HG03521 (cell line): ENCODE results near the gene PLA2G4E.

Experiments
- ATAC-seq: cut with Tn5 transposase; IDR thresholded peaks from one replicate; pipeline ENCODE4 v1.9.1; 2021; ENCODE audit warnings: mild to moderate bottlenecking, moderate library complexity; ENCODE audit not compliant: unreplicated experiment

Gene PLA2G4E

GRCh38 chr15:42053010-42053409 lies 32.2 kb upstream of the PLA2G4E start:
- ATAC-seq = no peak

DNA sequence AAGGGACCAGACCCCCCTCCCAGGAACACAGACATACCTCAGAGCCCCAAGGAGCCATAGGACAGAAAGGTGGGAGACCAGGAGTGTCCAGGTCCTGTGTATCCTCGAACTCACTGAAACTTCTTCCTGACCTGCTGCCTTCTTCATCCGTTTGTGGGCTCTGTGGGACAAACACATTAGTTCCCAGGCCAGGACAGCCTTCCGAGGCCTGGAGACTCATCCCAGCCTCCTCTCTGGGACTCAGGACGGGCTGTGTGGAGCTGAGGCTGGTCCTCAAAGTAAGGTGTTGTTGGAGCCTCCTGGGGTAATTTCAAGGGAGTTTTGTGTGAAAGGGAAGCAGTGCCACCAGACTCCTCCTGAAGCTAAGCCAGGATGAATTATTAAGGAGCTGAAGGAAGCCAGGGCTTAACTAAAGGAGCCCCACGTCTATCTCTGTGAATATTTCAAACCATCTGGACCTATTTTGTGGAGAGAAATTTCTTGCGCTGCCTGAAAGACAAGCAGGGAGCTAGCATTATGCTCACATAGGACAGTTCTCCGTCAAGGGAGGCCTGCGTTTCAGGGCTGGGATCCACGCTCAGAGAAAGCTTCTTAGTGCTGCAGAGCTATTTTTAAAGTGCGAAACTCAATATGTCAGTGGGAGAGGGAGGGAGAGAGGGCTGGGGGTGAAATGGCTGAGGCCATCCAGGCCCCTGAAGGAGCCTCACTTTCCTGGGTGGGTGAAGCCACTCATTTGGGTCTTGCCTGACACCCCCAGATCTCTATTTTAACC lies 29.8 kb upstream of the PLA2G4E start:
- no peak for ATAC-seq

DNA sequence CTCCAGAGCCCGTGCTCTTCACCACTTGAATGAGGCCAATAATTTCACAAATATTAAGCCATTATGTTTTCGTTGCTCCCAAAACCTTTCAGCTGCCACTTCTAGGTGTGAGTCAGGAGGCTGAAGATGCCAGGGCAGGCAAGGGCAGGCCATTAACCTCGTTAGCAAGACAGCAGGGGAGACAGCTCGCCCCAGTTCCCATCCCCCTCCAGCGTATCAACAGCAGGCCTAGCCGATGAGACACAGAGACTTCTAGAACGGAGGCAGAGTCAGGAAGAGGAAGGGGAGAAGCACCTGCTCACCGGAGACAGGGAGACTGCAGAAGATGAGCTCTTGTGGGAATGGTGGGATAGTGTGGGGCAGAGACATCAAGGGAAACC lies 28.0 kb upstream of the PLA2G4E start:
- ATAC-seq = no peak

- ATAC-seq = no peak
Measured at GRCh38 chr15:42048080-42048820, 27.4 kb upstream of the PLA2G4E start.

GRCh38 chr15:42046597-42046996 lies 25.8 kb upstream of the PLA2G4E start:
- no peak for ATAC-seq

DNA sequence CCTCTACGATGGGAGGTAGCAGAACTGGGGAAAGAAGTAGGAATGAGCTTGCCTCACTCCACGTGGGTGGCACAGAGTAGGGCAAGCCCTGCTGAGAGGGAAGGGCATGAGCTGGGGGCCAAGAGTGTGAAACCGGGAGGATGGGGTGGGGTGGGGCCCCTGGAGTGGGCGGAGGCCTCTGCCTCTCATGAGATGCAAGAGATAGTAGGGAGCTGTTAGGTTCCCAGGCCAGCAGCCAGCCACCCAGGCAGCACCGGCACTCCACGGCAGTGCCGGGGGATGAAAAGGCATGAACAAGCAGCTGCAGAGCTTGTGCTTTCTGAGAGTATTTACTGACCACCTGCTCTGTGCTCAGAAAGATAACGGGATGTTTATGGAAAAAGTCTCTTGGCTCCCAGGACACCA lies 24.4 kb upstream of the PLA2G4E start:
- no peak for ATAC-seq

DNA sequence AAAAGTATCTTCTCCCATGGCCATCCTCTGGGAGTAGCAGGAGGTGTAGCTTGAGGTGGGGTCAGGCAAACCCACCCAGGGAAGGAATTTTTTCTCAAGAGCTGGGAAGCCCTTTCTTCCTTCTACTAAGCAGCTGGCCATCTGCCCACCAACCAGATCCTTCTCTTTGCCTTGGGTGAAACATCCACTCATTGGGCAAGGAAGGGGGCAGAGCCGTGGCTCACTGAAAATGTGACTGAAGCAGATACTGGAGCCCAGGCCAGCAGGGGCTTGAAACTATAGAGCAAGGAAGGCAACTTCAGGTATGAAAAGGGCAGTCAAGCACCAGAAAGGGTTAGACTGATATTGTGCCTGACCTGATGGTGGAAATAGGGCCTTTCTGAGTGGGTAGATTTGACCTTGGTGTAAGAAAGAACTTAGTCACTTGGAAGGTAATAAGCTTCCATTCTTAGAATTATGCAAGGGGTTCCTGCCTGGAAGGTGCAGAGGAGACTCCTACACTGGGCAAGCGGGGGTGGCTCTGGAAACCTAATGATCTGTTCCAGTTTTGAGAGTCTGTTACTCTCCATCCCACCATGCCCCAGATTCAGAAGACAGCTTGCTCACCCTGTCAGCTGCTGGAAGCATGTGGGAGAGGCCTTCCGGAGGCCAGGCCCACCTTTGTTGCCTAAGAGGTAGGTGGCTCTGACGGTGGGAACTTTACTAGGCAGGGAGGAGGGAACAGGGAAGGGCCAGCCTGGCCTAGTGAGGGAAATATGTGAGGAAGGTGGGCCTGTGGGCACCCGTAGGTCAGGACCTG lies 22.0 kb upstream of the PLA2G4E start:
- ATAC-seq = no peak

DNA sequence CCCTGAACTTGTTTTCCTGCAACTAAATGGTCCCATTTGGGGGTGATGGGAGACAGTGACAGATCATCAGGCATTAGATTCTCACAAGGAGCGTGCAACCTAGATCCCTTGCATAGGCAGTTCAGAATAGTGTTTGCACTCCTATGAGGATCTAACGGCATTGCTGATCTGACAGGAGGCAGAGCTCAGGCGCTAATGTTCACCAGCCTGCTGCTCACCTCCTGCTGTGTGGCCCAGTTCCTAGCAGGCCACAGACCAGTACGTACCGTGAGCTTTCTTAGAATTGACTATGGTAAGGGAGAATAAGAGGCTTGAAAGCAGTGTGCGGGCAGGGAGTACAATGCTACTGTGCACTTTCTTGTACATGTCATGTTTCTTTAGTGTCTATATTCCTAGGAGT lies 17.6 kb upstream of the PLA2G4E start:
- no peak for ATAC-seq

- no peak for ATAC-seq
Measured at GRCh38 chr15:42037656-42038055, 16.8 kb upstream of the PLA2G4E start.

- no peak for ATAC-seq
Measured at GRCh38 chr15:42036966-42037365, 16.1 kb upstream of the PLA2G4E start.

- ATAC-seq = no peak
Measured at GRCh38 chr15:42036112-42036905, 15.5 kb upstream of the PLA2G4E start.

DNA sequence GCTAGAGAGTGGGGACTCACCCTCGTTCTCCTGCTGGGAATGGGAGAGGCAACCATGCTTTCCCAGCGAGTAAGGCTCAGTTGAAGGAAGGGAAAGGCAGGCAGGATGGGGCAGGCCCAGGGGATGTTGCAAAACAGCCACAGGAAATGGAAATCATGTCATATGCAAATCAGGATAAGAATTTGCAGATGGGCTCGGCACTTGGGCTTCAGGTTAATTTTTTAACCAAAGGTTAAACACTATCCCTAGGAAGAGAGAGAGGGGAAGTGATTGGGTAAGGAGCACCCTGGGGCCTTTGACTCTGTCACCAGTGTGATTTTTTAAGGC lies 14.6 kb upstream of the PLA2G4E start:
- ATAC-seq = no peak

DNA sequence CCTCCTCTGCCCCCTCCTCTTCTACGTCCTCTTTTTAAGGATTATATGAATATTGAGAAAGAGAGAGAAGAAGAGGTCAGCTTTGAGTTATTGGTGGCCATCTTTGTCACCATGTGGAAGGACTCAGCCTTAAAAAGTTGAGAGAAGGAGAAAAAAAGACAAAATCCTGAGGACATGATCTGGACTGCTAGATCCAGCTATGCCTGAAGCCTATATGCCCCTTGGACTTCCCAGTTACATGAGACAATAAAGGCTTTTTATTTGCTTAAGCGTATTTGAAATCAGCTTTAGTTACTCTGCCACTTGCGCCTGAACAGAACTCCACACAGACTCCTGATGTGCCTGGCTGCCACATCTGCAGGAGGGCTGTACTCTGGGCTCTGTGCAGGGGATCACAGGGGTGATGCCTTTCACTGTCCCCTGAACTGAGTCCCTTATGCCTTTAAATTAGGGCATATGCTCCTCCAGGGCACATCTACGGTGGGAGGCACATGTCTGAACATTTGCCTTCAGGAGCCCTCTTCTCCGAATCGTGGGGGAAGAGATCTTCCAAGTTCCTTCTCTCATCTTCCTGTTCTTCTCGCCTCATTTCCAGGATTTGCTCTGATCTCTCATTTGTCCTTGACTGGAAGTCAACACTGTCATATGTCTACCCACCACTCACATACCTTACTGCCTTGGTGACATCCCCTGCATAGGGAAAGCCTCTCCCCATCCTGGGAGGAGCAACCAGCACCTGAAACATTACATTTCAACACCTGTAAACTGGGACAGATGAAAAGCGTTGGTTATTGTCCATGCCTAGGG lies 14.0 kb upstream of the PLA2G4E start:
- ATAC-seq = no peak

GRCh38 chr15:42033214-42033873 lies 12.5 kb upstream of the PLA2G4E start:
- ATAC-seq = no peak

GRCh38 chr15:42032376-42033213 lies 11.8 kb upstream of the PLA2G4E start:
- no peak for ATAC-seq

DNA sequence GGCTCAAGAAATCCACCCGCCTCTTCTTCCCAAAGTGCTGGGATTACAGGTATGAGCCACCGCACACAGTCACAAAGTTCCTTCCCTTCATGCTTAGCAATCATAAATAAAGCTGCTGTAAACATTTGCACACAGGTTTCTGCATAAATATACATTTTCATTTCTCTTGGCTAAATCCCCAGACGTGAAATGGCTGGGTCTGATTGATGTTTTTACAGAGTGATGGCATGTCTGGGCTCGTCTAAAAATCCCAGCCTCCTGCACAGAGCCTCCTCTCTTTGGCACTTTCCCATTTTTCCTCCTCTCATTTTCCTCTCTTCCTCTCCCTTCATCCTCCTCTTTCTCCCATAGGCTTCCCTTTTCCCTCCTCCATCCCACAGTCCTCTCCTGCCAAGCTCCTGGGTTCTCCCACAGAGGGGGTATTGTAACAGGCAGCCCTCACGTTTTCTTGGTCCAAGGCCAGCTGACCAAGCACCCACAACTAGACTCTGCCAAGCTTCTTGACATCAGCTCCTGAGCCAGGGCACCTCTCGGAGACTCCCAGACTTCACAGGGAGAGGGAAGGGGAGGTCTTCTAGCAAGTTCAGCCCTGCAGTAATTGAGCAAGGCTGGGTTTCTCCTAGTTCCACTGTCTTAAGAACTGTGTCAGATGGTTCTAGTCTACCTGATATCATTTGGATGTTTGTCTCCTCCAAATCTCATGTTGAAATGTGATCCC lies 10.5 kb upstream of the PLA2G4E start:
- no peak for ATAC-seq

DNA sequence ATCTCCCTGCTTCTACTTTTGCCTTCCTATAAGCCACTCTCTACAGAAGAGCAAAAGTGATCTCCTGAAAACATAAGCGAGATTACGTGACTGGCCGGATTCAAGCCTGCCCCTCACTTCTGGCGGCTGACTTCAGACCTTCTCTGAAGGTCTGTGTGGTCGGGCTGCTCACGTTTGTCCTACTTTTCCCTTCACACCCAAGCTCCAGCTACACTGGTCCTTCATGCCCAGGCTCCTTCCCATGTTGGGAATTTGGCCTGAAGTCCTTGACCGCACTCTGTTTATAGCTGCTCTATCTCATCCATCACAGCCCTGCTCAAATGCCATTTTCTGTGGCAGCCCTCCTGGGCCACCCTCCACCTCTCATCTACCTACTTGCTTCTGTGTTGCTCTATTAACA lies 6.7 kb upstream of the PLA2G4E start:
- ATAC-seq = no peak

DNA sequence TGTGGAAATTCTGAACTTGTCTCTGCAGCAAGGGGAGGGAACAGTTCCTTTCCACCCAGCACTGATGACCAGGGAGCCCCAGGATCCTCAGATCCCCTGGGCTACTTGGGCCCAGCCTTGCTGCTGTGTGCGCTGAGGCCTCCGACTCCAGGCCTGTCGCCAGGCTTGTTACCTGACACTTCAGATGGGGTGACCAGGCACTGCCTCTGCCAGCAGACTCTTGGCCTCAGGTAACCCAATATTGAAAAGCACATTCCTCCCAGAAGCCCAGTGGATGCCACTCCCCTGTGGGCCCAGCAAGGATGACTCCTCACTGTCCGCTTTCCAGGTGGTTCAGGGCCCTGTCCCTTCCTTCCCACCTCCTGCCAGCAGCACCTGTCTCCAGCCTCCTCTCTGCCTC lies 3.5 kb upstream of the PLA2G4E start:
- no peak for ATAC-seq
